ENCODE results near the gene PDZD7.

Gene PDZD7

DNA sequence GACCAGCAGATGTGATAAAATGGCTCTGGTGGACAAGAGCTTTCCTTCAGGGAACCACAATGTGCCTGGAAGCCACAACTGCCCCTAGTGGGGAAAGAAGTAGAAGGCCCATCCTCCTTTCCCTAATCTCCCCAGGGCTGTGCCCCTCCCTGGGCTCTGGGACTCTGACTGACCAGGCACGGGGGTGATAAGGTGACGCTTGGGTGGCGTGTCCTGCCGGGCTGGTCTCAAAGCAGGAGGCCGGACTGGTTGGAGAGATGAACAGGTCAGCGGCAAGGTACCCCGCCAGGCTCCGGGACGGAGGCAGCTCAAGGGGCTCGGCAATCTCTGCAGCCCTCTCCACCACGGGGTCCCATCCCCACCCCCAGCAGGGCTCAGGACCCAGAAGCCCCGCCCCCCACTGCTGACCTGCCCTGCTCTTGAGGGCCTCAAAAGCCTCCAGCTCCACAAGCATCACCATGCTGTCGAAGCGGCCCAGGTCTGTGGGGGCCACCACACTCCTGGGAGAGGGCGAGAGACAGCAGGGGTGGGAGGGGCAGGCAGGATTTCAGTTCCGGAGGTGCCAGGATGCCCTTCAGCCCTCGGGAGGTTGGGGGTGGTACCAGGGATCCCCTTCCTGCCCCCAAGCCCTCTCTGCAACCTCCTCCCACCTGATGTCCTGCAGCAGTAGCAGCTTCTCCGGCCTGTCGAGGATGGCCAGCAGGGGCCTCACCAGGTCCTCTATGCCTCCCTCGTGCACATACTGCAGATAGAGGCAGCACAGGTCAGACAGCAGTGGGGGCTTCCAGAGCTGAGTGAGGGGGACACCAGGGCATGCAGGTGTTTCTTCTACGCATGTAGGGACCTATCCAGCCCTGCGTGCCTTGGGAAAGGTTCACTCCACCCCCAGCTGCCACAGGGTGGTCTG, 19.2 kb downstream of the PDZD7 start:
- peak; percentile 30 for TF ChIP-seq CTCF (IDR thresholded peaks at IDR 0.05; ENCODE audit: insufficient read depth, low read length, missing control alignments)
- ChIA-PET CTCF (interaction anchor here (0.9 to 7.4 kb wide), 21 partner anchors 8 to 476 kb away, joined by 3 to 336 read pairs (median 4); partner anchors contain the start of genes HIF1AN, LZTS2, PDZD7 and SFXN3), POLR2A (interaction anchor here (1.3 kb wide), 1 partner anchor 14 kb away, joined by 8 read pairs; no protein-coding TSS in a partner anchor)
- no peak overlapping the region for H3K4me3 ChIP-seq (ENCODE audit: low read depth, low read length)
- DNase-seq (ENCODE audit: low read depth, low spot score): no peak

- POLR2A ChIA-PET: no interaction called here
- no peak overlapping the region for H3K4me3 ChIP-seq (ENCODE audit: low read depth, low read length)
- no peak for DNase-seq (ENCODE audit: low read depth, low spot score)
- CTCF ChIA-PET: interaction anchor here (1.1 to 7.4 kb wide), 8 partner anchors 9 to 57 kb away, joined by 3 to 336 read pairs (median 4); partner anchors contain the start of genes LZTS2, PDZD7 and SFXN3
- no peak for TF ChIP-seq CTCF (IDR thresholded peaks at IDR 0.05; ENCODE audit: insufficient read depth, low read length, missing control alignments)
Measured at GRCh38 chr10:101010329-101010728, 20.6 kb downstream of the PDZD7 start.

GRCh38 chr10:101008823-101009423, 22.0 kb downstream of the PDZD7 start:
- no peak overlapping the region for H3K4me3 ChIP-seq (ENCODE audit: low read depth, low read length)
- no peak for DNase-seq (ENCODE audit: low read depth, low spot score)
- no peak for TF ChIP-seq CTCF (IDR thresholded peaks at IDR 0.05; ENCODE audit: insufficient read depth, low read length, missing control alignments)
- ChIA-PET CTCF (interaction anchor here (1.1 to 26.4 kb wide), 6 partner anchors 8 to 39 kb away, joined by 3 to 803 read pairs (median 4); partner anchors contain the start of genes LZTS2, PDZD7 and SFXN3), POLR2A (interaction anchor here (0.6 kb wide), 1 partner anchor 97 kb away, joined by 3 read pairs; no protein-coding TSS in a partner anchor)

- POLR2A ChIA-PET: interaction anchor here (0.6 to 0.9 kb wide), 2 partner anchors 9 to 96 kb away, joined by 3 to 4 read pairs; partner anchors contain the start of gene LZTS2
- CTCF ChIA-PET: interaction anchor here (1.0 to 26.4 kb wide), 6 partner anchors 9 to 42 kb away, joined by 3 to 803 read pairs (median 4); partner anchors contain the start of gene LZTS2
Measured at GRCh38 chr10:101007915-101008822, 22.8 kb downstream of the PDZD7 start.

More at GRCh38 chr10:101007915-101008822, 22.8 kb downstream of the PDZD7 start:
- TF ChIP-seq CTCF (IDR thresholded peaks at IDR 0.05; ENCODE audit: insufficient read depth, low read length, missing control alignments): no peak
- H3K4me3 ChIP-seq (ENCODE audit: low read depth, low read length): no peak overlapping the region
- DNase-seq (ENCODE audit: low read depth, low spot score): no peak
